ENCODE results near the gene IFT122. TPM values are rescaled to one million over a fixed set of nuclear protein-coding genes. Genes with fewer than 3 reads are reported as not detected.

The IFT122 gene
- total RNA-seq, 6 experiments from 2014 or later = 7.1 to 16.8 (median 11.5) TPM

DNA sequence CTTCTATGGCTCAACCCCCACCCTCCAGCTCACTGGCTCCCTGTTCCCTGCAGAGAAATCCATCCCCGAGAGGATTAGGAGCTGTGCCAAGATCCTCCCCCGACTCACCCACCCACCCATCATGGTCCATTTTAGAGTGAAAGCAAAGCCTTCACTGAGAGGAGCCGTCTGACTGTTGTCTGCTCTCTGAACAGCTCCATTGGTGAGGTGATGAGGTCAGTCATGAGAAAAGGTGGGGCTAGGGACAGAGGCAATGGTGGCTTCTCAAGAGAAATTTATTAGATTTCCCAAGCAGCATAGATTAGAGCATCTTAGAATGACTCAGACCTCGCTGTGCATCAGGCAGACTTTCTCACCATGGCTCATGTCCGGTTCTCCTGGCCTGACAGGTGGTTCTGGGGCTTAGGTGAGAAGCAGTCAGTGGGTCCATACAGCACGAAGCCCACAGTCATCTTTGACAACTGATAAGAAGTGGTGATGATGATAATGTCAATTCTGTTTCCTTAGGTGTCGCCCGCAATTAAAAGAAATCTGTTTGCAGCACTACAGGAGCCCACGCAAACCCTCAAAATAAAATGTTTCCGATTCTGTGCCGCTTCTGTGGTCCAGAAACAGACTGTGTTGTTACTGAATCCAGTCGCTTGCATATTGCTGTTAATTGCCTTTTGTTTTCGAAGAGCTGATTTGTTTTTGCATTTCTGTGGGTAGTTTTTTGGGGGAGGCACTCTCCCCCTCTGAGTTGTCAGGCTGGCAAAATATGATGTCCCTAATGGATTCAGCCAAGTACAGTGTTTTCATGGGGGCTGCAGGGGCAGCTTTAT is 63.7 kb downstream of the IFT122 start:
- intact Hi-C loops (cut with DNase I) = no loop called here
- WGBS (ENCODE audit: insufficient coverage, low coverage, low lambda C conversion rate, missing lambda C conversion rate) = 95% methylated on average over 12 of the region's 13 CpGs
- ATAC-seq = no peak
- H3K9me3 ChIP-seq = no peaks in the 10 kb centered on the region
- H3K27me3 ChIP-seq = no peaks in the 10 kb centered on the region
- no peak overlapping the region for H3K27ac ChIP-seq
- H3K4me3 ChIP-seq = no peak overlapping the region
- H3K36me3 ChIP-seq = peaks cover 0 to 13% (median 4%) of the 10 kb centered on the region in 4 donors
- peaks cover 0 to 20% (median 8%) of the 10 kb centered on the region in 4 donors for H3K4me1 ChIP-seq
- no peak for TF ChIP-seq POLR2A (IDR thresholded peaks at IDR 0.05)
- no peak for DNase-seq

GRCh38 chr3:129504471-129505100 is 64.6 kb downstream of the IFT122 start:
- Histone ChIP-seq H3K4me3 (no peak overlapping the region), H3K27me3 (no peaks in the 10 kb centered on the region), H3K9me3 (no peaks in the 10 kb centered on the region), H3K4me1 (peaks cover 0 to 12% (median 5%) of the 10 kb centered on the region in 4 donors), H3K36me3 (peaks cover 0 to 13% (median 4%) of the 10 kb centered on the region in 4 donors), H3K27ac (no peak overlapping the region)
- no peak for ATAC-seq
- intact Hi-C loops (cut with DNase I) = no loop called here
- 82% methylated on average over 5 of the region's 5 CpGs for WGBS (ENCODE audit: insufficient coverage, low coverage, low lambda C conversion rate, missing lambda C conversion rate)
- no peak for TF ChIP-seq POLR2A (IDR thresholded peaks at IDR 0.05)
- TF ChIP-seq, protein P1, sequence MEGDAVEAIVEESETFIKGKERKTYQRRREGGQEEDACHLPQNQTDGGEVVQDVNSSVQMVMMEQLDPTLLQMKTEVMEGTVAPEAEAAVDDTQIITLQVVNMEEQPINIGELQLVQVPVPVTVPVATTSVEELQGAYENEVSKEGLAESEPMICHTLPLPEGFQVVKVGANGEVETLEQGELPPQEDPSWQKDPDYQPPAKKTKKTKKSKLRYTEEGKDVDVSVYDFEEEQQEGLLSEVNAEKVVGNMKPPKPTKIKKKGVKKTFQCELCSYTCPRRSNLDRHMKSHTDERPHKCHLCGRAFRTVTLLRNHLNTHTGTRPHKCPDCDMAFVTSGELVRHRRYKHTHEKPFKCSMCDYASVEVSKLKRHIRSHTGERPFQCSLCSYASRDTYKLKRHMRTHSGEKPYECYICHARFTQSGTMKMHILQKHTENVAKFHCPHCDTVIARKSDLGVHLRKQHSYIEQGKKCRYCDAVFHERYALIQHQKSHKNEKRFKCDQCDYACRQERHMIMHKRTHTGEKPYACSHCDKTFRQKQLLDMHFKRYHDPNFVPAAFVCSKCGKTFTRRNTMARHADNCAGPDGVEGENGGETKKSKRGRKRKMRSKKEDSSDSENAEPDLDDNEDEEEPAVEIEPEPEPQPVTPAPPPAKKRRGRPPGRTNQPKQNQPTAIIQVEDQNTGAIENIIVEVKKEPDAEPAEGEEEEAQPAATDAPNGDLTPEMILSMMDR (IDR thresholded peaks at IDR 0.05) = no peak
- no peak for DNase-seq

- TF ChIP-seq, protein P1 (IDR thresholded peaks at IDR 0.05) = no peak
- no peak for TF ChIP-seq POLR2A (IDR thresholded peaks at IDR 0.05)
- intact Hi-C loops (cut with DNase I) = no loop called here
- peaks cover 0 to 13% (median 4%) of the 10 kb centered on the region in 4 donors for H3K36me3 ChIP-seq
- H3K4me3 ChIP-seq = no peak overlapping the region
- H3K4me1 ChIP-seq = peaks cover 0 to 5% (median 2%) of the 10 kb centered on the region in 4 donors
- WGBS (ENCODE audit: insufficient coverage, low coverage, low lambda C conversion rate, missing lambda C conversion rate) = 96% methylated on average over 3 of the region's 6 CpGs
- H3K27me3 ChIP-seq = no peaks in the 10 kb centered on the region
- DNase-seq (no peak), ATAC-seq (no peak)
- H3K27ac ChIP-seq = no peak overlapping the region
- no peaks in the 10 kb centered on the region for H3K9me3 ChIP-seq
Measured at GRCh38 chr3:129505341-129505740, 65.3 kb downstream of the IFT122 start.

- no peak for ATAC-seq
- intact Hi-C loops (cut with DNase I) = no loop called here
- Histone ChIP-seq H3K27me3 (no peaks in the 10 kb centered on the region), H3K36me3 (peaks cover 0 to 13% (median 4%) of the 10 kb centered on the region in 4 donors), H3K9me3 (no peaks in the 10 kb centered on the region), H3K4me1 (no peaks in the 10 kb centered on the region), H3K27ac (no peak overlapping the region), H3K4me3 (no peak overlapping the region)
- no peak for DNase-seq
- 86% methylated on average over 7 of the region's 9 CpGs for WGBS (ENCODE audit: insufficient coverage, low coverage, low lambda C conversion rate, missing lambda C conversion rate)
- TF ChIP-seq POLR2A (IDR thresholded peaks at IDR 0.05) = no peak
- TF ChIP-seq, protein P1 (IDR thresholded peaks at IDR 0.05) = no peak
Measured at GRCh38 chr3:129506231-129506742, 66.3 kb downstream of the IFT122 start.

Data from right lobe of liver (tissue), 6 donors.